ENCODE results near the gene AP1B1.
A peak's percentile ranks its signal among the peaks of the same experiment; 100 is the strongest.
"Not testable (repeated sequence)": the region's sequence is repeated elsewhere in the genome, so short reads cannot be mapped to it uniquely, and the experiment has no call there.

AP1B1 gene

DNA sequence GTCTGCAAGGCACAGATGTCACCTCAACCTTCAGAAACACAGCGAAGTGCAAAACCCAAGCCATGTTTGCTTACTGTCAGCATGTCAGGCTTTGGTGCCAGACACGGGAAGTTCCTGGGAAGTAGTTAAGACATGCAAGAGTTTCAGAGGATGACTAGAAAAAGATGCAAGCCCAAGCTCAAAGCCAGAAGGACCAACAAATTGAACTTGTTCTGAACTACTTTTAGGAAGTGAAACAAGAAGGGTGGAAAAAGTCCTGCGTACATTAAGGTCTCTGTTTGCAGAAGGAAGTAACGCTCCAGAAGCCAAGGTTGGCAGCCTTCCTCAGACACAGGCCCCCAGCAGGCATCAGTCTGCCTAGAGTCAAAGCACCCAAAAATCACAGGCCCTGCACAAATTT is 2.6 kb downstream of the AP1B1 start:
- DNase-seq: peak; percentile 34

GRCh38 chr22:29385151-29385704 is 3.1 kb downstream of the AP1B1 start:
- DNase-seq: no peak

GRCh38 chr22:29383740-29384139 is 4.6 kb downstream of the AP1B1 start:
- no peak for DNase-seq

- no peak for DNase-seq
Measured at GRCh38 chr22:29382580-29383302, 5.6 kb downstream of the AP1B1 start.

DNA sequence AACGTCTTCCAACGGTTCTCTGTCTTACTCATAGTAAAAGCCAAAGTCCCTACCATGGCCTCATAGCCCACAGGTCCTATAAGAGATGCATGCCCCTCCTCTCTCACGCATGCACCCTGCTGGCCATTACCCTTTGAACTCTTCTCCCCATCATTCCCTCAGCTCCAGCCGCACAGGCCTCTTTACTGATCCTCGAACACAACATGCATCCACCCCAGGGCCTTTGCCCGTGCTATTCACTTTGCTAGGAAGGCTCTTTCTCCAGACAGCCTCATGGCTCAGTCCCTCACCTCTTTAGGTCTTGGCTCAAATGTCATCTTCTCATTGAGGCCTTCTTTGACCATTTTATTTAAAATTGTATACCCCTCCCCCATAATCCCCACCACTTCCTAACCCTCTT is 7.5 kb downstream of the AP1B1 start:
- DNase-seq: no peak

GRCh38 chr22:29380032-29380781 is 8.2 kb downstream of the AP1B1 start:
- DNase-seq: no peak

DNA sequence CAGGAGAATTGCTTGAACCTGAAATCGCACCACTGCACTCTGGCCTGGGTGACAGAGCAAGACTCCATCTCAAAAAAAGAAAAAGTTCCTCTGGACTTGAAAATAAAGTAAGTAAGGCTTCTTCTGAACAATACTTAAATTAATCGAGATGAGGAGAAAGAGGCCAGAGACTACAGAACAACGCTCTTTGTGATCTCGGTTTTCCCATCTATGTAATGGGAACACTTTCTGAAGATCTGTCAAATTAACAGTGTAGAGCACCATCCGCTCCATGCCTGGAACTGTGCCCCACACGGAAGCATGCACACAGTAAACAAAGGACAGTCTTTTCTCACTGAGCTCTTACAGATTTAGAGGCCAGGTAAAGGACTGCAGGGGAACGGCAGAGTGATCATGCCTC is 9.1 kb downstream of the AP1B1 start:
- no peak for DNase-seq

DNA sequence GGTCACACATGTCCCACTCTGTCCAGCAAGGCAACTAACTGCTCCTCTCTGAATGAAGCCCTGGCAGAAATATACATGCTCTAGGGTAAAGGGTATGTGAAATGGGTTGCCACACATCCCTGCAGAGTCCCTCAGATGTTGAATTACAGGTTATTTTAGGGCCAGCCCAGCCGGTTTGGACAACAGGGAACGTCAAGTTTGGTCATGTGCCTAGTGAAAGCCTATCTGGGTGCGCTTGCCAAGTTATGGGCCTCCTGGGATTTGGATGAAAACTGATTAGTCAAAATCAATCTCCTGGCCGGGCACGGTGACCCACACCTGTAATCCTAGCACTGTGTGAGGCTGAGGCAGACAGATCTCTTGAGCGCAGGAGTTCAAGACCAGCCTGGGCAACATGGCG is 10.4 kb downstream of the AP1B1 start:
- DNase-seq: no peak

DNA sequence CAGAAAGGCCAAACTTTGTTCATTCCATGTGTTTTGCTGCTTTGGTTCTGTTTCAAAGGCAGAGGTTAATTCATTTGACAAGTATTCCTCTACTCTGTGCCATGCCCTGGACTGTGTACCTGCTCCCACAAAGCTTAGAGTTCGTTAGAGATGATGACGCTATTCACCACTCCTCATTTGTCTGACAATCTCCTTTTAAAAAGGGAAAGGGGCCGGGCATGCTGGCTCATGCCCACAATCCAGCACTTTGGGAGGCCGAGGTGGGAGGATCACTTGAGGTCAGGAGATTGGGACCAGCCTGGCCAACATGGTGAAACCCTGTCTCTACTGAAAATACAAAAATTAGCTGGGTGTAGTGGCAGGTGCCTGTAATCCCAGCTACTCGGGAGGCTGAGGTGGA is 11.7 kb downstream of the AP1B1 start:
- DNase-seq: not testable (repeated sequence)

- no peak for DNase-seq
Measured at GRCh38 chr22:29375398-29376076, 12.8 kb downstream of the AP1B1 start.

DNA sequence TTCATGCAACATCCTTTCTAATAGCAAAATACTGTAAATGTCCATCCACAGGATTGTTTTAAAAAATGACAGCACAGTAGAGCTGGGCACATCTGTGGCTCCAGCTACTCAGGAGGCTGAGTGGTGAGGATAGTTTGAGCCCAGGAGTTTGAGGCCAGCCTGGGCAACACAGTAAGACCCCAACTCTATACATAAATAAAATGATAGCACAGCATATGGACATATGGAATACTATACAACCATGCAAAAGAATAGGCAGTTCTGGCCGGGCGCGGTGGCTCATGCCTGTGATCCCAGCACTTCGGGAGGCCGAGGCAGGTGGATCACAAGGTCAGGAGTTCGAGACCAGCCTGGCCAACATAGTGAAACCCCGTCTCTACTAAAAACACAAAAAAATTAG is 13.6 kb downstream of the AP1B1 start:
- DNase-seq: not testable (repeated sequence)

DNA sequence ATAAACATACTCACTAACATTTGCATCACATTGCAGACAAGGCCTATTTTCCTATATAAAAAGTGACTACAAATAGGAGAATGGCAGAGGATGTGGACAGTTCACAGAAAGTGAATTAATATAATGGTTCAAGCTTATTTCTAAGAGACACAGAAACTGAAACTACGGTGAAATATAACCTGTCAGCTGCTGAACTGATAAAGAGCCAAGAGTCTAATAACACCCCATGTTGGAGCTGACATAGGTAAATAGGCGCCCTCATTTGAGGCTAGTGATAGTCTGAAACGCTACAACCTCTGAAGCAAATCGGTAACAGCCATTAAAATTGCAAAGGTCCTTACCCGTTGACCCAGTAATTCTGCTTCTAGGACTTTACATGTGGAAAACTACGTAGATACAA is 14.0 kb downstream of the AP1B1 start:
- DNase-seq: no peak

GRCh38 chr22:29370537-29370936 is 17.8 kb downstream of the AP1B1 start:
- DNase-seq: no peak

- peak; percentile 64 for DNase-seq
Measured at GRCh38 chr22:29369460-29369859, 18.9 kb downstream of the AP1B1 start.

DNA sequence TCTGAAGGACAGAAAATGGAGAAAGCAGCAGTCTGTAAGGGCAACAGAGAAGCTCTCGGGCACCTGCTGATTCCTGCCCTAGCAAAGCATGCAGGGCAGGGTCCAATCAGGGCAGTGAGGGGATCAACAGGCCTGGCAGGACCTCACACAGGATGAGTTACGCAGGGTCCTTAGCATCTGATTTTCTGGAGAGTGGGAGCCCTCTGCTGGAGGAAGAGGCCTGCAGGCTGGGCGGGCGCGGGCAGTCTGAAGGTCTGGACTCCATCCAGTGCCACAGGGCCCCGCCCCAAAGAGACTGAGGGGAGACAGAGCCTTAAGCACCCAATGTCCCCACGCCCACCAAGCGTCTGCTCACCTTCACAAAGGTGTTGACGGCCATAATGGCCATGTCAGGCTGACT is 28.9 kb downstream of the AP1B1 start:
- no peak for DNase-seq

GRCh38 chr22:29357193-29357890 is 31.0 kb downstream of the AP1B1 start:
- DNase-seq: not testable (repeated sequence)

- no peak for DNase-seq
Measured at GRCh38 chr22:29353860-29354259, 34.5 kb downstream of the AP1B1 start.

- no peak for DNase-seq
Measured at GRCh38 chr22:29353286-29353685, 35.1 kb downstream of the AP1B1 start.

- DNase-seq: no peak
Measured at GRCh38 chr22:29352778-29353177, 35.6 kb downstream of the AP1B1 start.

DNA sequence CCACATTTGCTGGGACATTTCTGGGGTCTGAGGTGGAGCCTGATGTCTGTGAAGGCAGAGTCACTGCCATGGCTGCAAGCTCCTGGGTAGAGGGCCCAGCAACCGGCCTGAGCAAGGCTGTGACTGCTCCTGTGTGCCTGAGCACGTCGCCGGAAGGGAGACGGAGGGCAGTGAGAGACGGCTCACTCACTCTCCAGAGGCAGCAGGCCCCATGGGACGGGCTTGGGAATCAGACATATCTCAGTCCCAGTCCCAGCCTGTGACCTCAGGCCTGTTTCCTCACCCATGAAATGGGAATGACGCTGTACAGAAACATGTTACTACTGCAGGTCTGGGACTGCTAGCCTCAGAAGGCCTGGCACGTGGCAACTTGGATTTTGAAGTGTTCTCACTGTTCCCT is 36.5 kb downstream of the AP1B1 start:
- DNase-seq: no peak

GRCh38 chr22:29351042-29351441 is 37.3 kb downstream of the AP1B1 start:
- no peak for DNase-seq

GRCh38 chr22:29348956-29349355 is 39.4 kb downstream of the AP1B1 start:
- no peak for DNase-seq

DNA sequence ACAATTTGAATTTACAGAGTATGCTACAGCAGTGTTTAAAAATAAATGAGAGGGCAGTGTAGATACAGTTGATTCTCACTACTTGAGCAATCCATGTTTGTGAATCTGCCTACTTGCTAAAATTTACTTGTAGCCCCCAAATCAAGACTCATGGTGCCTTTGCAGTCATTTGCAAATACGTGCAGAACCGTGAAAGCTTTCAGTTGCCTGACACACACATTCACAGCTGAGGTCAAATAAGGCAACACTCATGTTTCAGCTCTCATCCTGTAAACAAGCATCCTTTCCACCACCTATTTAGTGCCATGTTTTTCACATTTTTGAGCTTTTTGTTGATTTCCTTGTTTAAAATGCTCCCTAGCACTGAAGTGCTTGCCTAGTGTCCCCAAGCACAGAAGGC is 40.3 kb downstream of the AP1B1 start:
- no peak for DNase-seq

All from GF-D8 (cell line).